Measurements from ENCODE around the gene HSD11B1.

HSD11B1 gene

GRCh38 chr1:209704584-209704983 is at the start of gene HSD11B1:
TSS of gene HSD11B1 (plus strand) at chr1:209704846. CDS start at chr1:209704943, 97 bp downstream.
- DNase-seq (ENCODE audit: low spot score): no peak
- in situ Hi-C loops (cut with MboI; ENCODE audit: low pct_unique_long_range_greater_than_20kb, low sequenced_read_pairs, unreplicated experiment): no loop called here
- TF ChIP-seq CTCF (IDR thresholded peaks at IDR 0.05; ENCODE audit: extremely low read depth, insufficient read depth, missing control alignments): no peak

GRCh38 chr1:209655411-209656231 is 49.0 kb upstream of the HSD11B1 start:
- in situ Hi-C loops (cut with MboI; ENCODE audit: low pct_unique_long_range_greater_than_20kb, low sequenced_read_pairs, unreplicated experiment): no loop called here
- TF ChIP-seq CTCF (IDR thresholded peaks at IDR 0.05; ENCODE audit: extremely low read depth, insufficient read depth, missing control alignments): no peak
- no peak for DNase-seq (ENCODE audit: low spot score)

- in situ Hi-C loops (cut with MboI; ENCODE audit: low pct_unique_long_range_greater_than_20kb, low sequenced_read_pairs, unreplicated experiment): no loop called here
- no peak for TF ChIP-seq CTCF (IDR thresholded peaks at IDR 0.05; ENCODE audit: extremely low read depth, insufficient read depth, missing control alignments)
- DNase-seq (ENCODE audit: low spot score): no peak
Observed at GRCh38 chr1:209657140-209657879, 47.3 kb upstream of the HSD11B1 start.

GRCh38 chr1:209657918-209658317 is 46.7 kb upstream of the HSD11B1 start:
- no peak for DNase-seq (ENCODE audit: low spot score)
- in situ Hi-C loops (cut with MboI; ENCODE audit: low pct_unique_long_range_greater_than_20kb, low sequenced_read_pairs, unreplicated experiment): no loop called here
- no peak for TF ChIP-seq CTCF (IDR thresholded peaks at IDR 0.05; ENCODE audit: extremely low read depth, insufficient read depth, missing control alignments)

- peak; percentile 53 for DNase-seq (ENCODE audit: low spot score)
- in situ Hi-C loops (cut with MboI; ENCODE audit: low pct_unique_long_range_greater_than_20kb, low sequenced_read_pairs, unreplicated experiment): no loop called here
- TF ChIP-seq CTCF (IDR thresholded peaks at IDR 0.05; ENCODE audit: extremely low read depth, insufficient read depth, missing control alignments): no peak
Observed at GRCh38 chr1:209659909-209660308, 44.7 kb upstream of the HSD11B1 start.

GRCh38 chr1:209661071-209661470 is 43.6 kb upstream of the HSD11B1 start:
- no peak for DNase-seq (ENCODE audit: low spot score)
- TF ChIP-seq CTCF (IDR thresholded peaks at IDR 0.05; ENCODE audit: extremely low read depth, insufficient read depth, missing control alignments): no peak
- in situ Hi-C loops (cut with MboI; ENCODE audit: low pct_unique_long_range_greater_than_20kb, low sequenced_read_pairs, unreplicated experiment): no loop called here

Data from GM13977 (cell line).